CD4-positive, alpha-beta T cell treated with Interleukin-6 at 100 ng/mL for 8 hours (primary cell): ENCODE data around the gene PDGFC.

ENCODE experiments used
- DNase-seq: peaks from one replicate; pipeline ENCODE4 v3.0.0-alpha.2; 2020; ENCODE audit warnings: mixed read lengths, low spot score

The PDGFC gene

GRCh38 chr4:156746111-156746510, 225.5 kb downstream of the PDGFC start:
- no peak for DNase-seq

- no peak for DNase-seq
Observed at GRCh38 chr4:156738766-156739165, 232.8 kb downstream of the PDGFC start.

GRCh38 chr4:156734965-156735895, 236.4 kb downstream of the PDGFC start:
- DNase-seq: no peak

GRCh38 chr4:156733582-156733981, 238.0 kb downstream of the PDGFC start:
- DNase-seq: no peak

GRCh38 chr4:156732634-156733033, 239.0 kb downstream of the PDGFC start:
- DNase-seq: no peak

GRCh38 chr4:156729416-156729815, 242.2 kb downstream of the PDGFC start:
- no peak for DNase-seq

- no peak for DNase-seq
Observed at GRCh38 chr4:156725257-156725656, 246.3 kb downstream of the PDGFC start.

- DNase-seq: no peak
Observed at GRCh38 chr4:156723951-156724668, 247.5 kb downstream of the PDGFC start.

GRCh38 chr4:156718226-156718625, 253.4 kb downstream of the PDGFC start:
- no peak for DNase-seq

GRCh38 chr4:156711193-156711590, 260.4 kb downstream of the PDGFC start:
- no peak for DNase-seq
